Gastrocnemius medialis (tissue), 4 donors: ENCODE data around the gene GCHFR. TPM values are rescaled to one million over a fixed set of nuclear protein-coding genes. Genes with fewer than 3 reads are reported as not detected.

Experiments used
- ATAC-seq, 2 donors: fragments of 150-250 bp; one replicate each; pipeline ENCODE4 v1.9.1; 2016
- DNase-seq, 2 donors: peaks; one replicate each; pipeline ENCODE4 v3.0.0-alpha.2; 2019
- H3K27ac ChIP-seq, 4 donors: fragments of 200-600 bp; sonication (generic); 1 replicate in 1 of 4; 2 replicates in 3 of 4; pipeline ENCODE4 v1.5.1; 2016 to 2018; ENCODE audit warnings: mild to moderate bottlenecking in 2 of 4, moderate library complexity in 1 of 4
- H3K27me3 ChIP-seq, 3 donors: fragments of 200-600 bp; sonication (generic) in 2 of 3; 1 replicate in 1 of 3; 2 replicates in 2 of 3; pipeline versions ENCODE4 v1.5.1 to v1.6.0; 2016 to 2019; ENCODE audit warnings: mild to moderate bottlenecking in 1 of 3, moderate library complexity in 1 of 3
- H3K36me3 ChIP-seq, 2 donors: fragments of 200-600 bp; sonication (generic) in 1 of 2; one replicate each; pipeline ENCODE4 v1.5.1; 2017 to 2018
- H3K4me1 ChIP-seq, 2 donors: fragments of 200-600 bp; sonication (generic) in 1 of 2; one replicate each; pipeline ENCODE4 v1.5.1; 2016 to 2017; ENCODE audit warnings: mild to moderate bottlenecking in 2 of 2
- H3K4me3 ChIP-seq, 4 donors: fragments of 200-600 bp; sonication (generic) in 3 of 4; 1 replicate in 1 of 4; 2 replicates in 3 of 4; pipeline ENCODE4 v1.5.1; 2016 to 2019; ENCODE audit warnings: mild to moderate bottlenecking in 2 of 4
- H3K9me3 ChIP-seq, 3 donors: fragments of 200-600 bp; sonication (generic) in 2 of 3; 1 replicate in 1 of 3; 2 replicates in 2 of 3; pipeline ENCODE4 v1.5.1; 2016 to 2019
- POLR2A ChIP-seq, 2 donors: fragments of 450-650 bp; IDR thresholded peaks; one replicate each; pipeline ENCODE4 v1.6.1; 2017; ENCODE audit warnings: antibody characterized with exemption in 2 of 2, mild to moderate bottlenecking in 2 of 2, moderate library complexity in 2 of 2
- in situ Hi-C, 4 donors: fragments of 200-750 bp; cut with MboI; loops; one replicate each; pipeline versions ENCODE4 v1.15.0 to v1.8.0; 2017; ENCODE audit warnings: low sequenced_read_pairs in 4 of 4
- intact Hi-C: fragments of 100-400 bp; cut with DNase I; formaldehyde crosslinking; loops from one replicate; pipeline ENCODE4 v1.15.1; 2023; ENCODE audit warnings: low total_unique reads
- total RNA-seq, 4 donors: library from RNA; depleted of rRNA; stranded (reverse); fragments of >200 nt; gene quantifications; one replicate each; pipeline versions ENCODE4 v1.1.0 to v1.2.3, GENCODE V29; 2016
- TF ChIP-seq, protein P1 (sequence below), 5 experiments: fragments of 450-650 bp in 3 of 5; fragments of 200-600 bp in 2 of 5; sonication (generic) in 2 of 5; IDR thresholded peaks in 4 of 5; conservative IDR thresholded peaks in 1 of 5; 1 replicate in 4 of 5; 2 replicates in 1 of 5; pipeline ENCODE4 v1.5.1; 2016 to 2019; ENCODE audit warnings: antibody characterized with exemption in 5 of 5, mild to moderate bottlenecking in 3 of 5, moderate library complexity in 3 of 5

Gene GCHFR
- total RNA-seq, 4 donors from 2014 or later: 0.49 to 16.9 (median 14.4) TPM

DNA sequence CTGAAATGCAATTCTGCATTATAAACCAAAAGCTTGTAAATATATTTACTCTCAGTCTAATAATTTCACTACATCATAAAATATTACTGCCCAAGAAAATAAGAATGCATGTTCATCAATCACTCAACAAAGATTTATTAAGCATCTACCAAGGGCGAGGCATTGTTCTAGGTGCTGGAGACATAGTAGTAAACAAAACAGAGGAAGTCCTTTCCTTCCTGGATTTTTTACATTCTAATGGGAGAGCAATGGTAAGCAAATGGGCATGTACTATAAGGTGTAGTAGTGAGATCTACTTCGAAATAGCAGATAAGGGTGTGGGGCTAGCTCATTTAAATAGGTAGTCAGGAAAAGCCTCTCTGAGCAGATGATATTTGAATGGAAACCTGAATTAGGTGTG is 32.2 kb downstream of the GCHFR start:
- Histone ChIP-seq H3K27ac (peak overlapping the region in 2 of 4 donors; percentile 26 to 44), H3K9me3 (no peaks in the 10 kb centered on the region), H3K4me3 (no peak overlapping the region), H3K4me1 (peaks cover 4 to 23% of the 10 kb centered on the region in 2 donors), H3K27me3 (no peaks in the 10 kb centered on the region), H3K36me3 (no peaks in the 10 kb centered on the region)
- ATAC-seq (no peak), DNase-seq (no peak)
- in situ Hi-C loops: loop anchor here in 1 of 4 donors (25.0 kb wide), 1 partner anchor 109 kb away; the partner anchor contains the start of gene RAD51
- intact Hi-C loops: no loop called here
- TF ChIP-seq POLR2A (IDR thresholded peaks at IDR 0.05): no peak
- TF ChIP-seq, protein P1, sequence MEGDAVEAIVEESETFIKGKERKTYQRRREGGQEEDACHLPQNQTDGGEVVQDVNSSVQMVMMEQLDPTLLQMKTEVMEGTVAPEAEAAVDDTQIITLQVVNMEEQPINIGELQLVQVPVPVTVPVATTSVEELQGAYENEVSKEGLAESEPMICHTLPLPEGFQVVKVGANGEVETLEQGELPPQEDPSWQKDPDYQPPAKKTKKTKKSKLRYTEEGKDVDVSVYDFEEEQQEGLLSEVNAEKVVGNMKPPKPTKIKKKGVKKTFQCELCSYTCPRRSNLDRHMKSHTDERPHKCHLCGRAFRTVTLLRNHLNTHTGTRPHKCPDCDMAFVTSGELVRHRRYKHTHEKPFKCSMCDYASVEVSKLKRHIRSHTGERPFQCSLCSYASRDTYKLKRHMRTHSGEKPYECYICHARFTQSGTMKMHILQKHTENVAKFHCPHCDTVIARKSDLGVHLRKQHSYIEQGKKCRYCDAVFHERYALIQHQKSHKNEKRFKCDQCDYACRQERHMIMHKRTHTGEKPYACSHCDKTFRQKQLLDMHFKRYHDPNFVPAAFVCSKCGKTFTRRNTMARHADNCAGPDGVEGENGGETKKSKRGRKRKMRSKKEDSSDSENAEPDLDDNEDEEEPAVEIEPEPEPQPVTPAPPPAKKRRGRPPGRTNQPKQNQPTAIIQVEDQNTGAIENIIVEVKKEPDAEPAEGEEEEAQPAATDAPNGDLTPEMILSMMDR (IDR thresholded peaks at IDR 0.05 in 4 of 5, conservative IDR thresholded peaks at IDR 0.05 in 1 of 5): no peak

DNA sequence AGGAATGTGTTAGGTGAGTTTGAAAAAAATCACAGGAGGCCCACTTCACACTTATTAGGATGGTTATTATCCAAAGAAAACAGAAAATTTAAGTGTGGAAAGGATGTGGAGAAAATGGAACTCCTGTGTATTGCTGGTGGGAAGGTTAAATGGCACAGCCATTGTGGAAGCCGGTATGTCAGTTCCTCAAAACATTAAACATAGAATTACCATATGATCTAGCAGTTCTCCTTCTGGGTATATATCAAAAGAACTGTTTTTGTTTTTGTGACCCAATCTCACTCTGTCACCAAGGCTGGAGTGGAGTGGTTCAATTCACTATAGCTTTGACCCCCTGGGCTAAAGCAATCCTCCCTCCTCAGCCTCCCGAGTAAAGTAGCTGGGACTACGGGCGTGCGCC is 32.6 kb downstream of the GCHFR start:
- no peak overlapping the region for H3K4me3 ChIP-seq
- no peak for TF ChIP-seq POLR2A (IDR thresholded peaks at IDR 0.05)
- TF ChIP-seq, protein P1 (IDR thresholded peaks at IDR 0.05 in 4 of 5, conservative IDR thresholded peaks at IDR 0.05 in 1 of 5): no peak
- intact Hi-C loops (no loop called here), in situ Hi-C loops (loop anchor here in 1 of 4 donors (25.0 kb wide), 1 partner anchor 109 kb away; the partner anchor contains the start of gene RAD51)
- no peaks in the 10 kb centered on the region for H3K36me3 ChIP-seq
- peak overlapping the region in 2 of 4 donors; percentile 26 to 44 for H3K27ac ChIP-seq
- peaks cover 4 to 23% of the 10 kb centered on the region in 2 donors for H3K4me1 ChIP-seq
- H3K27me3 ChIP-seq: no peaks in the 10 kb centered on the region
- no peaks in the 10 kb centered on the region for H3K9me3 ChIP-seq
- ATAC-seq: no peak
- DNase-seq: no peak

DNA sequence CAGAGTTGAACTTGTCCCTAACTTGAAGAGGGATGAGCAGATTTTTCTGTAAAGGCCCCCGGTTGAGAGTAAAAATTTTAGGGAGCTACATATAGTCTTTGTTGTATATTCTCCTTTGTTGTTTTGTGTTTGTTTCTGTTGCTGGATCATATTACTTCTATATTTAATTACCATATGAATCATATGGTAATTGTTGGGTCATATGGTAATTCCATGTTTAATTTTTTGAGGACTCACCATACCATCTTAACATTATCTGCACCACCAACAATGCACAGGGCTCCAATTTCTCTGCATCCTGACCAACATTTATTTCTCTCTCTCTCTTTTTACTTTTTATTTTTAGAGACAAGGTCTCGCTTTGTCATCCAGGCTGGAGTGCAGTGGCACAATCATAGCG is 35.7 kb downstream of the GCHFR start:
- in situ Hi-C loops: loop anchor here in 1 of 4 donors (25.0 kb wide), 1 partner anchor 112 kb away; the partner anchor contains the start of gene RAD51

DNA sequence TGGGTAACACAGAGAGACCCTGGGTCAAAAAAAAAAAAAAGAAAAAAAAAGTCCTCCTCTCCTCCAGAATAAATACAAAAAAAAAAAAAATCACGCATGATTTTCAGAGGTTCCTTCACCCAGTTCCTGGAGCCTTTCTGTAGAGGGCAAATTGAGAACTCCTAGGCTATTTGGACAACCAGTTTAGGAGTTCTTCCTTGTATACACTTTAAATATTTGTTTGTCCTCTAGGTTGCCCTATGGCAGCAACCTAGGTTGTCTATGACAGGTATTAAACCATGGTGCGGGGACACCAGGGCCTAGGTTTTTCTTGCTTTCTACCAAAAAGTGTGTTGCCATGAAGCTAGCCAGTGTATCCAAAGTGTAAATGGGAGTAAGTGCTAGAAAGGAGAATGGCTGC is 39.2 kb downstream of the GCHFR start:
- peak overlapping the region; percentile 13 to 64 (median 47) for H3K27ac ChIP-seq
- no peaks in the 10 kb centered on the region for H3K36me3 ChIP-seq
- H3K4me3 ChIP-seq: no peak overlapping the region
- intact Hi-C loops (loop anchor here (10.0 kb wide), 2 partner anchors 92 to 208 kb away; partner anchors contain the start of genes KNL1 and VPS18), in situ Hi-C loops (loop anchor here in 2 of 4 donors (10.0 kb wide), 1 partner anchor 48 kb away; the partner anchor contains the start of gene RMDN3 (in 2 of the 2))
- H3K4me1 ChIP-seq: peaks cover 22 to 40% of the 10 kb centered on the region in 2 donors
- TF ChIP-seq POLR2A (IDR thresholded peaks at IDR 0.05): no peak
- TF ChIP-seq, protein P1 (IDR thresholded peaks at IDR 0.05 in 4 of 5, conservative IDR thresholded peaks at IDR 0.05 in 1 of 5): no peak
- H3K9me3 ChIP-seq: no peaks in the 10 kb centered on the region
- DNase-seq (no peak), ATAC-seq (no peak)
- H3K27me3 ChIP-seq: no peaks in the 10 kb centered on the region

More for the DNA sequence above, 35.7 kb downstream of the GCHFR start:
- Histone ChIP-seq H3K9me3 (no peaks in the 10 kb centered on the region), H3K36me3 (no peaks in the 10 kb centered on the region), H3K4me3 (no peak overlapping the region), H3K4me1 (peaks cover 23 to 27% of the 10 kb centered on the region in 2 donors), H3K27me3 (no peaks in the 10 kb centered on the region), H3K27ac (peak overlapping the region in 3 of 4 donors; percentile 6 to 64 (median 56))
- TF ChIP-seq, protein P1 (IDR thresholded peaks at IDR 0.05 in 4 of 5, conservative IDR thresholded peaks at IDR 0.05 in 1 of 5): no peak
- no peak for TF ChIP-seq POLR2A (IDR thresholded peaks at IDR 0.05)
- intact Hi-C loops: no loop called here
- DNase-seq (no peak), ATAC-seq (no peak)
